Neural progenitor cell (in vitro differentiated cells): ENCODE results near the gene TFAP2E. TPM values are rescaled to one million over a fixed set of nuclear protein-coding genes. Genes with fewer than 3 reads are reported as not detected.
A peak's percentile ranks its signal among the peaks of the same experiment; 100 is the strongest.
"Not testable (repeated sequence)": the region's sequence is repeated elsewhere in the genome, so short reads cannot be mapped to it uniquely, and the experiment has no call there.

Experiments used
- DNase-seq: peaks from one replicate; pipeline ENCODE4 v3.0.0-alpha.2; 2016; ENCODE audit warnings: low spot score
- H2AFZ ChIP-seq: fragments of 200-600 bp; sonication (generic); replicated peaks from 2 replicates; pipeline ENCODE4 v1.6.1; 2016; ENCODE audit warnings: antibody characterized with exemption
- H3F3A ChIP-seq: fragments of 200-600 bp; sonication (generic); 2 replicates; pipeline ENCODE4 v1.6.1; 2016; ENCODE audit warnings: antibody characterized with exemption, low read depth
- H3K27ac ChIP-seq: fragments of 200-600 bp; sonication (generic); 2 replicates; pipeline ENCODE4 v1.5.1; 2016; ENCODE audit warnings: mild to moderate bottlenecking
- H3K27me3 ChIP-seq: fragments of 200-600 bp; sonication (generic); 2 replicates; pipeline ENCODE4 v1.6.1; 2016; ENCODE audit warnings: mild to moderate bottlenecking, moderate library complexity
- H3K36me3 ChIP-seq: fragments of 200-600 bp; sonication (generic); 2 replicates; pipeline ENCODE4 v1.5.1; 2016
- H3K4me1 ChIP-seq: fragments of 200-600 bp; sonication (generic); 2 replicates; pipeline ENCODE4 v1.6.1; 2016; ENCODE audit warnings: mixed run types
- H3K4me2 ChIP-seq: fragments of 200-600 bp; sonication (generic); 2 replicates; pipeline ENCODE4 v1.6.1; 2016
- H3K4me3 ChIP-seq: fragments of 200-600 bp; sonication (generic); 2 replicates; pipeline ENCODE4 v1.5.1; 2016
- H3K79me2 ChIP-seq: fragments of 200-600 bp; sonication (generic); 2 replicates; pipeline ENCODE4 v1.6.1; 2016; ENCODE audit warnings: low read depth
- H3K9ac ChIP-seq: fragments of 200-600 bp; sonication (generic); 2 replicates; pipeline ENCODE4 v1.6.1; 2016
- H3K9me3 ChIP-seq: fragments of 200-600 bp; sonication (generic); 2 replicates; pipeline ENCODE4 v1.5.1; 2016; ENCODE audit warnings: low read depth
- H4K20me1 ChIP-seq: fragments of 200-600 bp; sonication (generic); 2 replicates; pipeline ENCODE4 v1.6.1; 2016; ENCODE audit warnings: low read depth
- H3K27ac Mint-ChIP-seq: 3 replicates; pipeline ENCODE4 v1.8.0; 2021; ENCODE audit warnings: mixed read lengths
- H3K27me3 Mint-ChIP-seq: 2 replicates; pipeline ENCODE4 v1.8.0; 2022; ENCODE audit warnings: low read depth, mild to moderate bottlenecking, inconsistent platforms, moderate library complexity, mixed read lengths; ENCODE audit not compliant: insufficient read depth
- H3K36me3 Mint-ChIP-seq: 3 replicates; pipeline ENCODE4 v1.8.0; 2021; ENCODE audit warnings: mixed read lengths
- H3K4me1 Mint-ChIP-seq: 3 replicates; pipeline ENCODE4 v1.8.0; 2021; ENCODE audit warnings: mixed read lengths
- H3K4me3 Mint-ChIP-seq: 3 replicates; pipeline ENCODE4 v1.8.0; 2021; ENCODE audit warnings: mild to moderate bottlenecking, moderate library complexity, mixed read lengths
- H3K9me3 Mint-ChIP-seq: 3 replicates; pipeline ENCODE4 v1.8.0; 2020; ENCODE audit warnings: mixed read lengths
- CTCF ChIP-seq: fragments of 200-600 bp; sonication (generic); IDR thresholded peaks from 2 replicates; pipeline ENCODE4 v1.5.1; 2017; ENCODE audit warnings: antibody characterized with exemption, mild to moderate bottlenecking
- EZH2 ChIP-seq: fragments of 200-600 bp; sonication (generic); IDR thresholded peaks from 2 replicates; pipeline ENCODE4 v1.6.1; 2017; ENCODE audit warnings: antibody characterized with exemption, mild to moderate bottlenecking, moderate library complexity
- EZH2phosphoT487 ChIP-seq: fragments of 200-600 bp; sonication (generic); IDR thresholded peaks from 2 replicates; pipeline ENCODE4 v1.6.1; 2017; ENCODE audit warnings: antibody characterized with exemption
- total RNA-seq: library from RNA; depleted of rRNA; stranded (reverse); fragments of >200 nt; gene quantifications from 2 replicates; pipeline ENCODE4 v1.2.3, GENCODE V29; 2015; ENCODE audit warnings: low replicate concordance

TFAP2E gene
- total RNA-seq, 1 donor from 2014 or later, result not detected

DNA sequence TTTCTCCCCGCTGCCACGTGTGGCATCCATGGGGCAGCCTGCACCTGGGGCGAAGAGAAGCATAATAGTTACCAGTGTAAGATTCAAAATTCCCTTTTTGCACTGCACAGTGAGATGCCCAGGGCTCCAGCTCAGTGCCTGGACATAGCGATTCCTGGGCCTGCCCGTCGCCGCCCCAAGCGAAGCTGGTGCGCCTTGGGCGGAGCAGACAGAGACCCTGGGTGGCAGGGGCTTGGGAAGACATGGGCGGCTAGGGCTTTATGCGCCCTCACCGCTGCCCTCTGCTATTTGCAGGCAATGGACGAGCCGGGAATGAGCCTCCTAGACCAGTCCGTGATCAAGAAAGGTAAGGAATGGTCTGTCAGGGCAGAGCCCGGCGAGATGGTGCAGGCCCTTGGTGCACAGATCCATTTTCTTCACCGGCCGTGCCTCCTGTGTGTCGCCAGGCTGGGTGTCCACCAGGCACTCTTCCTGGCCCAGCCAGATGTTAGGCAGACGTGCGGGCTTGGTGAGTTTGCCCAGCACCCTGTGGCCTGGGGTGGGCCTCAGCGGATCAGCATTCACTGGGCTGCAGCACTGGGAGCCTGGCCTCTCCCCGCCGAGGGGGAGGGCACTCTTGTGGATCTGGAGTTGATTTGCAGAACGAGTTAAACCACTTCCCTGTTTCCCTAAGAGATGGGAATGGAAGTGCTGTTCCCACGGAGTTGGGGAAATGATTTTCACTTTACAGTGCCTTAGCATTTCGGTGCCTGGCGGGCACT is 1.7 kb downstream of the TFAP2E start:
- Histone ChIP-seq H3K27me3 (peaks cover 100% of the 10 kb centered on the region), H3K4me2 (no peak overlapping the region), H3K4me3 (no peak overlapping the region), H4K20me1 (peaks cover 41% of the 10 kb centered on the region), H3K79me2 (no peaks in the 10 kb centered on the region), H3K27ac (no peak overlapping the region), H3K4me1 (peaks cover 13% of the 10 kb centered on the region), H3K9me3 (no peaks in the 10 kb centered on the region), H3K36me3 (no peaks in the 10 kb centered on the region), H3K9ac (no peak overlapping the region), H2AFZ (no peak overlapping the region), H3F3A (peaks cover 29% of the 10 kb centered on the region)
- peaks cover 3% of the 10 kb centered on the region for H3K9me3 Mint-ChIP-seq
- H3K36me3 Mint-ChIP-seq, result peaks cover 2% of the 10 kb centered on the region
- peaks cover 24% of the 10 kb centered on the region for H3K4me1 Mint-ChIP-seq
- DNase-seq, result no peak
- H3K4me3 Mint-ChIP-seq, result peak overlapping the region; percentile 58
- H3K27ac Mint-ChIP-seq, result no peak overlapping the region
- TF ChIP-seq CTCF (no peak), EZH2phosphoT487 (peak; percentile 67), EZH2 (peak; percentile 68)
- peaks cover 66% of the 10 kb centered on the region for H3K27me3 Mint-ChIP-seq

DNA sequence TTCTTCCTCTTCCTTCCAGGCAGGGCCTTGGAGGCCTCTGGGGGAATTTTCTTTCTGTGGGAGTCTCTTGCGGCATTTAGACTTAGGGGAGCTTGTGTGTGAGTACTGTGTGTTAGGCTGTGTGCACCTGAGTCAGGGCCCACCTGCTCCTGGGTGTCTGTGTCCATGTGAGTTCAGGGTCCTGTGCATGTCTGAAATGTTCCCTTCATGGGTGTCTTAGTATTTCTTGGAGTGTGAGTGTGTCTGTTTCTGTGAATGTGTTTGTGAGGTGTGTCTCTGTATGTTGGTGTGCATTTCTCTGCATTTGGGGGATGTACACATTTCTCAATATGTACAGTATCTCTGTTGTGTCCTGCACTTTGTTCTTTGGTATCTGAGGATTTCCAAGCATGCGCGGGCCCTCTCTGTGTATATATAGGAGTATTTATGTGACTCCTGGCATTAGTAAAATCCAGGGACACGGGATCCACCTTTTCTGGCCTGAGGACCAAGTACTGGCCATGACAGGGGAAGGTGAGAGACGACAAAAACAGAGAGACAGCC is 2.4 kb downstream of the TFAP2E start:
- Histone ChIP-seq H4K20me1 (peaks cover 41% of the 10 kb centered on the region), H3K79me2 (no peaks in the 10 kb centered on the region), H3K27ac (no peak overlapping the region), H3K9me3 (no peaks in the 10 kb centered on the region), H3F3A (peaks cover 29% of the 10 kb centered on the region), H3K9ac (no peak overlapping the region), H3K4me3 (no peak overlapping the region), H3K36me3 (no peaks in the 10 kb centered on the region), H3K4me1 (peaks cover 13% of the 10 kb centered on the region), H3K4me2 (no peak overlapping the region), H2AFZ (no peak overlapping the region), H3K27me3 (peaks cover 98% of the 10 kb centered on the region)
- H3K27me3 Mint-ChIP-seq, result peaks cover 63% of the 10 kb centered on the region
- H3K36me3 Mint-ChIP-seq, result peaks cover 2% of the 10 kb centered on the region
- TF ChIP-seq CTCF (no peak), EZH2 (no peak), EZH2phosphoT487 (no peak)
- DNase-seq, result no peak
- H3K9me3 Mint-ChIP-seq, result peaks cover 3% of the 10 kb centered on the region
- H3K4me3 Mint-ChIP-seq, result peak overlapping the region; percentile 17
- H3K27ac Mint-ChIP-seq, result no peak overlapping the region
- peaks cover 24% of the 10 kb centered on the region for H3K4me1 Mint-ChIP-seq

GRCh38 chr1:35576061-35576765 is 3.1 kb downstream of the TFAP2E start:
- H3K4me1 ChIP-seq, result peaks cover 13% of the 10 kb centered on the region
- no peak overlapping the region for H3K27ac Mint-ChIP-seq
- H3K9me3 Mint-ChIP-seq, result peaks cover 3% of the 10 kb centered on the region
- no peaks in the 10 kb centered on the region for H3K79me2 ChIP-seq
- H3K4me3 Mint-ChIP-seq, result peak overlapping the region; percentile 71
- H3K9me3 ChIP-seq, result no peaks in the 10 kb centered on the region
- no peak overlapping the region for H3K9ac ChIP-seq
- no peaks in the 10 kb centered on the region for H3K36me3 ChIP-seq
- H3K27me3 Mint-ChIP-seq, result peaks cover 57% of the 10 kb centered on the region
- DNase-seq, result no peak
- peak overlapping the region; percentile 41 for H3K4me3 ChIP-seq
- peaks cover 41% of the 10 kb centered on the region for H4K20me1 ChIP-seq
- TF ChIP-seq CTCF, result no peak
- peak; percentile 7 for TF ChIP-seq EZH2phosphoT487
- H3K27ac ChIP-seq, result no peak overlapping the region
- peaks cover 24% of the 10 kb centered on the region for H3K4me1 Mint-ChIP-seq
- peaks cover 2% of the 10 kb centered on the region for H3K36me3 Mint-ChIP-seq
- H3K27me3 ChIP-seq, result peaks cover 91% of the 10 kb centered on the region
- H3K4me2 ChIP-seq, result no peak overlapping the region
- peaks cover 29% of the 10 kb centered on the region for H3F3A ChIP-seq
- no peak overlapping the region for H2AFZ ChIP-seq

- not testable (repeated sequence) for H3K27ac Mint-ChIP-seq, H2AFZ ChIP-seq, DNase-seq, H3K9me3 Mint-ChIP-seq, H3K36me3 Mint-ChIP-seq, H3K79me2 ChIP-seq, H3K27ac ChIP-seq, H3K9me3 ChIP-seq, H3K36me3 ChIP-seq, H3K9ac ChIP-seq
- peaks cover 24% of the 10 kb centered on the region for H3K4me1 Mint-ChIP-seq
- H3K4me3 Mint-ChIP-seq, result peak overlapping the region; percentile 71
- peaks cover 52% of the 10 kb centered on the region for H3K27me3 Mint-ChIP-seq
- Histone ChIP-seq H4K20me1 (peaks cover 41% of the 10 kb centered on the region), H3F3A (peaks cover 29% of the 10 kb centered on the region), H3K27me3 (peaks cover 86% of the 10 kb centered on the region), H3K4me2 (peak overlapping the region; percentile 80), H3K4me3 (peak overlapping the region; percentile 41), H3K4me1 (peaks cover 13% of the 10 kb centered on the region)
These were observed 3.6 kb downstream of the TFAP2E start for GRCh38 chr1:35576766-35577070.
